ENCODE results near the gene SNX15.

- TF ChIP-seq POLR2A (IDR thresholded peaks at IDR 0.05; ENCODE audit: low read length), result no peak
- no peak for TF ChIP-seq GATA1 (IDR thresholded peaks at IDR 0.05; ENCODE audit: low read depth, low read length)
Observed at GRCh38 chr11:65032216-65032615, 5.0 kb downstream of the SNX15 start.
